Fibroblast of villous mesenchyme (primary cell): ENCODE data around the gene PVRIG. TPM values are rescaled to one million over a fixed set of nuclear protein-coding genes. Genes with fewer than 3 reads are reported as not detected.
"Not testable (repeated sequence)": the region's sequence is repeated elsewhere in the genome, so short reads cannot be mapped to it uniquely, and the experiment has no call there.

Experiments
- DNase-seq: peaks from one replicate; pipeline ENCODE4 v3.0.0-alpha.2; 2010; ENCODE audit warnings: low read depth
- H3K4me3 ChIP-seq: 2 replicates; pipeline ENCODE4 v1.5.1; 2011; ENCODE audit warnings: low read depth, mild to moderate bottlenecking, low read length
- CTCF ChIP-seq: IDR thresholded peaks from 2 replicates; pipeline ENCODE4 v1.5.1; 2012; ENCODE audit warnings: low read depth, mild to moderate bottlenecking, low read length; ENCODE audit not compliant: insufficient read depth
- total RNA-seq: library from RNA; depleted of rRNA; stranded (reverse); fragments of >200 nt; gene quantifications from 2 replicates; pipeline ENCODE4 v1.2.3, GENCODE V29; 2012

PVRIG gene
- not detected in 2 replicates for total RNA-seq

- DNase-seq, H3K4me3 ChIP-seq: not testable (repeated sequence)
These were observed at the start of gene PVRIG for GRCh38 chr7:100219801-100220585. Gene PVRIG, plus strand, starts transcription at chr7:100219949. Its CDS starts 22 bp downstream, at chr7:100219971.

GRCh38 chr7:100170101-100170897, 49.5 kb upstream of the PVRIG start:
- TF ChIP-seq CTCF: no peak
- no peak for DNase-seq
- H3K4me3 ChIP-seq: no peak overlapping the region

- no peak for DNase-seq
- H3K4me3 ChIP-seq: peak overlapping the region; percentile 45
- TF ChIP-seq CTCF: no peak
These were observed 48.6 kb upstream of the PVRIG start for GRCh38 chr7:100171087-100171681.

- no peak for DNase-seq
- no peak overlapping the region for H3K4me3 ChIP-seq
- no peak for TF ChIP-seq CTCF
These were observed 47.9 kb upstream of the PVRIG start for GRCh38 chr7:100171840-100172239.

- no peak for TF ChIP-seq CTCF
- no peak overlapping the region for H3K4me3 ChIP-seq
- DNase-seq: no peak
These were observed 45.8 kb upstream of the PVRIG start for GRCh38 chr7:100173806-100174495.

GRCh38 chr7:100174582-100174981, 45.2 kb upstream of the PVRIG start:
- H3K4me3 ChIP-seq: no peak overlapping the region
- no peak for TF ChIP-seq CTCF
- no peak for DNase-seq
